H1 (cell line): Measurements from ENCODE around the gene MRPL36. TPM values are rescaled to one million over a fixed set of nuclear protein-coding genes. Genes with fewer than 3 reads are reported as not detected.

Source experiments
- CTCF ChIA-PET: fragments of 300-600 bp; sonication (Branson Sonifier 250); formaldehyde crosslinking; loops from one replicate; lab custom pipeline; 2021; ENCODE audit not compliant: partially characterized antibody; lab: Charles Lee
- POLR2A ChIA-PET: fragments of 300-600 bp; sonication (Branson Sonifier 250); formaldehyde crosslinking; loops from one replicate; lab custom pipeline; 2021; ENCODE audit warnings: inconsistent platforms; ENCODE audit not compliant: partially characterized antibody; lab: Charles Lee
- DNase-seq, 2 experiments: peaks; one replicate each; pipeline versions ENCODE4 v3.0.0 to v3.0.0-alpha.2; 2010 to 2022; ENCODE audit warnings: low spot score in 2 of 2, low read depth in 1 of 2, mixed read lengths in 1 of 2
- FAIRE-seq: peaks from 2 replicates; lab custom pipeline; 2011; peaks lifted over from hg19 to GRCh38; lab: Jason Lieb, UNC
- H2AFZ ChIP-seq: 2 replicates; pipeline ENCODE4 v1.8.1; 2012; ENCODE audit warnings: low read length, inconsistent platforms
- H2AK5ac ChIP-seq: 2 replicates; pipeline ENCODE4 v1.6.1; 2013; ENCODE audit warnings: low read depth, low read length
- H2BK120ac ChIP-seq: replicated peaks from 2 replicates; pipeline ENCODE3; 2013; ENCODE audit warnings: low read depth, low read length, inconsistent platforms
- H2BK12ac ChIP-seq: 2 replicates; pipeline ENCODE4 v1.6.1; 2013; ENCODE audit warnings: low read depth, low read length
- H2BK15ac ChIP-seq: 2 replicates; pipeline ENCODE4 v1.6.1; 2013; ENCODE audit warnings: low read length
- H2BK20ac ChIP-seq: 2 replicates; pipeline ENCODE4 v1.6.1; 2013; ENCODE audit warnings: low read length
- H2BK5ac ChIP-seq: 2 replicates; pipeline ENCODE4 v1.6.1; 2013; ENCODE audit warnings: low read depth, low read length
- H3K14ac ChIP-seq: 2 replicates; pipeline ENCODE4 v1.6.1; 2013; ENCODE audit warnings: inconsistent platforms; ENCODE audit not compliant: insufficient read length
- H3K18ac ChIP-seq: 2 replicates; pipeline ENCODE4 v1.6.1; 2013; ENCODE audit warnings: low read length; ENCODE audit errors: extremely low read depth
- H3K23ac ChIP-seq: 2 replicates; pipeline ENCODE4 v1.6.1; 2013; ENCODE audit warnings: inconsistent platforms; ENCODE audit not compliant: insufficient read length
- H3K23me2 ChIP-seq: 2 replicates; pipeline ENCODE4 v1.6.1; 2013; ENCODE audit warnings: low read depth, low read length
- H3K27ac ChIP-seq: 2 replicates; pipeline ENCODE4 v1.6.1; 2011; ENCODE audit warnings: low read depth, low read length, inconsistent platforms
- H3K27me3 ChIP-seq, 4 experiments: replicated peaks in 1 of 4; 1 replicate in 1 of 4; 2 replicates in 3 of 4; pipeline versions ENCODE4 v1.6.1 to v1.8.1; 2011 to 2013; ENCODE audit warnings: low read length in 3 of 4, mild to moderate bottlenecking in 3 of 4, inconsistent platforms in 2 of 4, mixed read lengths in 2 of 4, moderate library complexity in 1 of 4; ENCODE audit not compliant: control insufficient read depth in 3 of 4, insufficient read depth in 3 of 4; ENCODE audit errors: extremely low read depth in 1 of 4
- H3K36me3 ChIP-seq, 4 experiments: 2 replicates each; pipeline versions ENCODE4 v1.6.1 to v1.8.1; 2011 to 2013; ENCODE audit warnings: mild to moderate bottlenecking in 4 of 4, low read length in 3 of 4, moderate library complexity in 2 of 4, control low read depth in 1 of 4, inconsistent platforms in 1 of 4; ENCODE audit not compliant: insufficient read depth in 4 of 4, control insufficient read depth in 2 of 4
- H3K4ac ChIP-seq: replicated peaks from 2 replicates; pipeline ENCODE3; 2013; ENCODE audit warnings: low read length, low read depth, mixed read lengths, inconsistent platforms; ENCODE audit not compliant: insufficient read length
- H3K4me1 ChIP-seq, 4 experiments: replicated peaks in 1 of 4; 1 replicate in 1 of 4; 2 replicates in 3 of 4; pipeline versions ENCODE4 v1.6.1 to v1.8.1; 2011 to 2013; ENCODE audit warnings: low read length in 3 of 4, inconsistent platforms in 2 of 4, mixed read lengths in 1 of 4; ENCODE audit not compliant: insufficient read depth in 4 of 4, control insufficient read depth in 3 of 4
- H3K4me2 ChIP-seq, 2 experiments: 2 replicates each; pipeline versions ENCODE4 v1.6.1 to v1.8.1; 2011 to 2013; ENCODE audit warnings: low read depth in 2 of 2, low read length in 2 of 2, control low read depth in 1 of 2, inconsistent platforms in 1 of 2, mild to moderate bottlenecking in 1 of 2; ENCODE audit not compliant: insufficient read depth in 1 of 2
- H3K4me3 ChIP-seq, 4 experiments: fragments of 200-600, 300-600 bp in 1 of 4; sonication (generic), shearing (Covaris generic), sonication (Bioruptor Twin) in 1 of 4; 2 replicates each; pipeline versions ENCODE4 v1.5.1 to v1.8.1; 2011 to 2016; ENCODE audit warnings: low read length in 4 of 4, low read depth in 3 of 4, control low read depth in 2 of 4, inconsistent platforms in 2 of 4, mild to moderate bottlenecking in 2 of 4, mixed read lengths in 1 of 4, moderate library complexity in 1 of 4; ENCODE audit not compliant: insufficient read depth in 2 of 4; ENCODE audit errors: extremely low read depth in 1 of 4
- H3K56ac ChIP-seq: replicated peaks from 2 replicates; pipeline ENCODE3; 2013; ENCODE audit warnings: low read depth, mild to moderate bottlenecking, mixed read lengths, low read length, inconsistent platforms; ENCODE audit not compliant: insufficient read length
- H3K79me1 ChIP-seq: 2 replicates; pipeline ENCODE4 v1.6.1; 2013; ENCODE audit warnings: low read depth, low read length, control low read depth
- H3K79me2 ChIP-seq, 2 experiments: 2 replicates each; pipeline versions ENCODE4 v1.6.1 to v1.8.1; 2012 to 2013; ENCODE audit warnings: low read length in 2 of 2, mild to moderate bottlenecking in 2 of 2, inconsistent platforms in 1 of 2; ENCODE audit not compliant: insufficient read depth in 2 of 2, control insufficient read depth in 1 of 2
- H3K9ac ChIP-seq, 4 experiments: replicated peaks in 1 of 4; 1 replicate in 1 of 4; 2 replicates in 3 of 4; pipeline versions ENCODE4 v1.6.1 to v1.8.1; 2011 to 2013; ENCODE audit warnings: low read depth in 3 of 4, low read length in 3 of 4, control low read depth in 2 of 4, mild to moderate bottlenecking in 2 of 4, moderate library complexity in 2 of 4, inconsistent platforms in 1 of 4; ENCODE audit errors: extremely low read depth in 1 of 4
- H3K9me3 ChIP-seq, 2 experiments: 2 replicates each; pipeline versions ENCODE4 v1.6.1 to v1.8.1; 2012 to 2013; ENCODE audit warnings: mild to moderate bottlenecking in 2 of 2, moderate library complexity in 2 of 2, control low read depth in 1 of 2, inconsistent platforms in 1 of 2, low read depth in 1 of 2, low read length in 1 of 2, mixed read lengths in 1 of 2; ENCODE audit not compliant: insufficient read depth in 2 of 2
- H4K20me1 ChIP-seq, 2 experiments: replicated peaks in 1 of 2; 2 replicates each; pipeline versions ENCODE3 to v1.8.1; 2011 to 2013; ENCODE audit warnings: inconsistent platforms in 2 of 2, low read length in 2 of 2, mild to moderate bottlenecking in 1 of 2; ENCODE audit not compliant: insufficient read depth in 2 of 2, control insufficient read depth in 1 of 2
- H4K5ac ChIP-seq: 2 replicates; pipeline ENCODE4 v1.6.1; 2013; ENCODE audit warnings: low read length, low read depth, mixed read lengths, inconsistent platforms; ENCODE audit not compliant: insufficient read length
- H4K8ac ChIP-seq: 2 replicates; pipeline ENCODE4 v1.8.0; 2013; ENCODE audit warnings: mild to moderate bottlenecking, moderate library complexity, low read length, inconsistent platforms; ENCODE audit not compliant: insufficient read depth; ENCODE audit errors: extremely low read depth
- H4K91ac ChIP-seq: replicated peaks from 2 replicates; pipeline ENCODE3; 2013; ENCODE audit warnings: low read length, mixed read lengths, inconsistent platforms; ENCODE audit not compliant: insufficient read length
- CBX5 ChIP-seq: fragments of 300-800, 300-1000 bp; sonication (generic); IDR thresholded peaks from 2 replicates; pipeline ENCODE4 v1.7.1; 2016; ENCODE audit warnings: antibody characterized with exemption, low read length, low read depth
- FOSL1 ChIP-seq: IDR thresholded peaks from 2 replicates; pipeline ENCODE4 v1.6.1; 2011; ENCODE audit warnings: mild to moderate bottlenecking, low read depth, low read length, moderate library complexity; ENCODE audit not compliant: insufficient read depth
- SRF ChIP-seq: IDR thresholded peaks from 2 replicates; pipeline ENCODE4 v1.6.1; 2011; ENCODE audit warnings: mild to moderate bottlenecking, low read depth, low read length, moderate library complexity
- WGBS, 2 experiments: shearing (Covaris generic) in 1 of 2; methylation state at CpG; one replicate each; pipeline versions ENCODE4 v1.1.6 to v1.1.7; 2013 to 2015; ENCODE audit warnings: low lambda C conversion rate in 2 of 2, mixed read lengths in 2 of 2, inconsistent platforms in 1 of 2, low coverage in 1 of 2, missing lambda C conversion rate in 1 of 2; ENCODE audit not compliant: insufficient replicate concordance in 2 of 2, insufficient coverage in 1 of 2, insufficient read length in 1 of 2; ENCODE audit errors: extremely low coverage in 1 of 2, missing lambda C conversion rate in 1 of 2; 5-methylcytosine and 5-hydroxymethylcytosine counted together
- polyA plus RNA-seq, 7 experiments: library from polyadenylated mRNA; depleted of rRNA in 3 of 7; stranded (reverse) in 5 of 7; unstranded in 2 of 7; fragments of >200 nt in 5 of 7; fragments of 200-250 nt in 2 of 7; gene quantifications; 1 replicate in 5 of 7; 2 replicates in 1 of 7; 4 replicates in 1 of 7; pipeline versions ENCODE4 v1.2.1 to v1.2.3, GENCODE V29; 2011 to 2013; ENCODE audit warnings: missing spikeins in 2 of 7, mixed read lengths in 2 of 7
- total RNA-seq: library from RNA; stranded (reverse); fragmentation: NEBNext Ultra II Directional; extraction: Animal tissue kit (Norgen Biotek cat#: 25700); gene quantifications from 2 replicates; pipeline ENCODE4 v1.2.1, GENCODE V29; 2021

Gene MRPL36
- total and polyA plus RNA-seq, 2 of the 8 experiments (the other 6 are each of a cell fraction or from before 2014, with no cell fraction given), result 56.3 to 81.5 TPM

DNA sequence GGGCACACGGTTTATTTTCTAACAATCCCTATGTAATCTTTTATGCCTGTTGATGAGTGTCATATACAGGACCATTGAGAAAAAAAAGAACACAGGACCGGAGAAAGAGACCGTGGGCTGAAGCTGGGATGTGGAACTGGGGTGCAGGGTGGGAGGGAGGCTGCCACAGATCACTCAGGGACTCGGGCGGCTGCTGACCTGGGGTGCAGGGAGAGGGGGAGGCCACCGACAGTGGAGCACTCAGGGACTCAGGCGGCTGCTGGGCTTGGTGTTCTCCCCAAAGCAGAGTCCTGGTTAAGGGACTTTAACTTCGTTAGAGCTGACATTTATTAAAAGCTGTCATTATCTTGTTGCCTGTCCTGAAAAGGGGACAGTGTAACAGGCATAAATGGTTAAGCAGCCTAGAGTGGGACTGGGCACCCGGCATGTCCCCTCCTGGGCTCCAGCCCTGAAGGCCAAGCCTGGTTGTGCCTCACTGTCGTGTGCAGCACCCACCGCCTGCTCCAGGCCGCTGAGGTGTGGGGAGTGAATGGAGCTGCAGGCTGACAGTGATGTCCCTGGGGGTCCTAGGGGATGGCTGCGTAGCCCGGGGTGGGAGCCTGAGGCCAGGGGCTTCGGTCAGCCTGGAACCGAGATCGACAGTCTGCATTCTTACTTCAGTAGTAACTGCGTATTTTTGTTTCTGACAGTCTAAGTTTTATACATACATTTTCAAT is 15.6 kb upstream of the MRPL36 start:
- POLR2A ChIA-PET, result interaction anchor here (0.6 to 1.5 kb wide), 2 partner anchors 10 to 106 kb away, joined by 3 to 4 read pairs; no protein-coding TSS in a partner anchor
- no peak for DNase-seq
- H3K79me2 ChIP-seq, result peaks cover 0 to 21% of the 10 kb centered on the region in 2 experiments; a peak in 2 of 4 replicates
- TF ChIP-seq SRF (no peak), CBX5 (no peak), FOSL1 (no peak)

More for the DNA sequence above, 15.6 kb upstream of the MRPL36 start:
- Histone ChIP-seq H3K27ac (no peak overlapping the region), H4K5ac (no peak overlapping the region), H3K56ac (no peak overlapping the region), H3K18ac (no peak overlapping the region), H3K14ac (no peak overlapping the region), H3K23ac (no peak overlapping the region), H3K4ac (no peak overlapping the region), H3K27me3 (no peaks in the 10 kb centered on the region), H3K4me3 (no peak overlapping the region), H3K9me3 (no peaks in the 10 kb centered on the region), H2BK12ac (no peak overlapping the region), H3K4me1 (peaks cover 0 to 3% (median under 1%) of the 10 kb centered on the region in 4 experiments; a peak in 1 of 7 replicates), H2AK5ac (no peak overlapping the region), H2BK15ac (no peak overlapping the region), H2AFZ (no peak overlapping the region), H3K9ac (no peak overlapping the region), H3K36me3 (peaks cover 18 to 54% (median 46%) of the 10 kb centered on the region in 4 experiments), H2BK120ac (no peak overlapping the region), H4K20me1 (peaks cover 3 to 19% of the 10 kb centered on the region in 2 experiments), H4K91ac (no peak overlapping the region), H4K8ac (no peak overlapping the region), H3K4me2 (no peak overlapping the region), H3K23me2 (no peaks in the 10 kb centered on the region), H2BK5ac (no peak overlapping the region), H3K79me1 (peaks cover 4% of the 10 kb centered on the region), H2BK20ac (no peak overlapping the region)
- CTCF ChIA-PET, result interaction anchor here (0.6 to 1.6 kb wide), 5 partner anchors 10 to 222 kb away, joined by 3 to 4 read pairs (median 3); no protein-coding TSS in a partner anchor
- no peak for FAIRE-seq
- WGBS, 2 experiments, result 89% methylated on average over 16 of the region's 18 CpGs; no CpG with 5 or more reads in 1 of the 2 experiments
